OCI-LY7 (cell line): Measurements from ENCODE around the gene ERC1.

Experiments used
- EZH2phosphoT487 ChIP-seq: fragments of 200-600 bp; sonication (generic); IDR thresholded peaks from 2 replicates; pipeline ENCODE4 v1.6.1; 2018; ENCODE audit warnings: low read depth, borderline replicate concordance, mild to moderate bottlenecking, mixed run types, antibody characterized with exemption, low read length, moderate library complexity, mixed read lengths
- TF ChIP-seq, protein P1 (sequence below): fragments of 200-600 bp; sonication (generic); conservative IDR thresholded peaks from 2 replicates; pipeline ENCODE4 v1.5.1; 2014; ENCODE audit warnings: mild to moderate bottlenecking, antibody characterized with exemption, low read length, moderate library complexity, mixed read lengths

- TF ChIP-seq, protein P1, sequence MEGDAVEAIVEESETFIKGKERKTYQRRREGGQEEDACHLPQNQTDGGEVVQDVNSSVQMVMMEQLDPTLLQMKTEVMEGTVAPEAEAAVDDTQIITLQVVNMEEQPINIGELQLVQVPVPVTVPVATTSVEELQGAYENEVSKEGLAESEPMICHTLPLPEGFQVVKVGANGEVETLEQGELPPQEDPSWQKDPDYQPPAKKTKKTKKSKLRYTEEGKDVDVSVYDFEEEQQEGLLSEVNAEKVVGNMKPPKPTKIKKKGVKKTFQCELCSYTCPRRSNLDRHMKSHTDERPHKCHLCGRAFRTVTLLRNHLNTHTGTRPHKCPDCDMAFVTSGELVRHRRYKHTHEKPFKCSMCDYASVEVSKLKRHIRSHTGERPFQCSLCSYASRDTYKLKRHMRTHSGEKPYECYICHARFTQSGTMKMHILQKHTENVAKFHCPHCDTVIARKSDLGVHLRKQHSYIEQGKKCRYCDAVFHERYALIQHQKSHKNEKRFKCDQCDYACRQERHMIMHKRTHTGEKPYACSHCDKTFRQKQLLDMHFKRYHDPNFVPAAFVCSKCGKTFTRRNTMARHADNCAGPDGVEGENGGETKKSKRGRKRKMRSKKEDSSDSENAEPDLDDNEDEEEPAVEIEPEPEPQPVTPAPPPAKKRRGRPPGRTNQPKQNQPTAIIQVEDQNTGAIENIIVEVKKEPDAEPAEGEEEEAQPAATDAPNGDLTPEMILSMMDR: no peak
- TF ChIP-seq EZH2phosphoT487: no peak
Measured at GRCh38 chr12:1501001-1501400, 510.0 kb downstream of the ERC1 start.
